Stomach (tissue), 9 donors: Measurements from ENCODE around the gene ACACA. TPM values are rescaled to one million over a fixed set of nuclear protein-coding genes. Genes with fewer than 3 reads are reported as not detected.

ENCODE experiments used
- DNase-seq, 2 donors: peaks; one replicate each; pipeline versions ENCODE4 v3.0.0 to v3.0.0-alpha.2; 2013 to 2019
- H3K27ac ChIP-seq, 5 donors: fragments of 200-600 bp in 4 of 5; sonication (generic) in 4 of 5; one replicate each; pipeline ENCODE4 v1.5.1; 2013 to 2019; ENCODE audit warnings: mild to moderate bottlenecking in 1 of 5, moderate library complexity in 1 of 5
- H3K27me3 ChIP-seq, 3 donors: fragments of 200-600 bp; sonication (generic); one replicate each; pipeline ENCODE4 v1.5.1; 2017 to 2019; ENCODE audit warnings: mixed run types in 1 of 3
- H3K36me3 ChIP-seq, 4 donors: fragments of 200-600 bp; sonication (generic); 1 replicate in 3 of 4; 2 replicates in 1 of 4; pipeline ENCODE4 v1.5.1; 2016 to 2019
- H3K4me1 ChIP-seq, 4 donors: fragments of 200-600 bp; sonication (generic); one replicate each; pipeline ENCODE4 v1.5.1; 2016 to 2019
- H3K4me3 ChIP-seq, 4 donors: fragments of 200-600 bp; sonication (generic) in 3 of 4; one replicate each; pipeline ENCODE4 v1.5.1; 2016 to 2019; ENCODE audit warnings: mild to moderate bottlenecking in 1 of 4
- H3K9me3 ChIP-seq, 4 donors: fragments of 200-600 bp; sonication (generic); one replicate each; pipeline ENCODE4 v1.5.1; 2016 to 2019
- CTCF ChIP-seq, 7 experiments: fragments of 450-650 bp in 4 of 7; fragments of 200-600 bp in 3 of 7; sonication (generic) in 3 of 7; IDR thresholded peaks; one replicate each; pipeline ENCODE4 v1.5.1; 2016 to 2019; ENCODE audit warnings: antibody characterized with exemption in 7 of 7, control low read depth in 2 of 7, mild to moderate bottlenecking in 1 of 7
- EP300 ChIP-seq: sonication (generic); formaldehyde crosslinking; IDR thresholded peaks from one replicate; pipeline ENCODE4 v1.6.1; 2017; ENCODE audit warnings: antibody characterized with exemption
- POLR2A ChIP-seq, 4 donors: fragments of 450-650 bp; IDR thresholded peaks; one replicate each; pipeline ENCODE4 v1.6.1; 2016; ENCODE audit warnings: antibody characterized with exemption in 4 of 4, control low read depth in 2 of 4, mild to moderate bottlenecking in 1 of 4, moderate library complexity in 1 of 4
- POLR2AphosphoS5 ChIP-seq, 3 donors: sonication (generic); formaldehyde crosslinking; IDR thresholded peaks; one replicate each; pipeline ENCODE4 v1.6.1; 2016; ENCODE audit warnings: antibody characterized with exemption in 3 of 3
- WGBS, 5 donors: extraction: QIAGEN DNeasy Blood & Tissue Kit in 3 of 5; methylation state at CpG; one replicate each; pipeline versions ENCODE4 v1.1.5 to v1.1.7; 2013 to 2018; 5-methylcytosine and 5-hydroxymethylcytosine counted together
- intact Hi-C: fragments of 100-400 bp; cut with DNase I; formaldehyde crosslinking; loops from one replicate; pipeline ENCODE4 v1.15.1; 2023; ENCODE audit warnings: low total_unique reads
- polyA plus RNA-seq, 3 donors: library from polyadenylated mRNA; stranded (reverse); fragments of 200-250 nt; gene quantifications; one replicate each; pipeline ENCODE4 v1.2.3, GENCODE V29; 2013
- total RNA-seq, 5 donors: library from RNA; depleted of rRNA; stranded (reverse); fragments of >200 nt; gene quantifications; one replicate each; pipeline versions ENCODE4 v1.1.0 to v1.2.3, GENCODE V29; 2014 to 2016
- donor health status: healthy with polysubstance abuse.
- donor health status: Bipolar disorder and iron deficiency.
- donor health status: healthy.

The ACACA gene
- total and polyA plus RNA-seq, 8 donors, result 9.9 to 59.8 (median 27.7) TPM

- Histone ChIP-seq H3K9me3 (no peaks in the 10 kb centered on the region), H3K27me3 (no peaks in the 10 kb centered on the region), H3K4me3 (no peak overlapping the region), H3K27ac (no peak overlapping the region), H3K4me1 (no peaks in the 10 kb centered on the region), H3K36me3 (peaks cover 0 to 61% (median 42%) of the 10 kb centered on the region in 4 donors)
- intact Hi-C loops, result no loop called here
- TF ChIP-seq POLR2AphosphoS5 (IDR thresholded peaks at IDR 0.05) (no peak), POLR2A (IDR thresholded peaks at IDR 0.05) (no peak), EP300 (no peak), CTCF (IDR thresholded peaks at IDR 0.05) (no peak)
- WGBS, 5 donors, result 70 to 79% (median 75%) methylated on average over 6 of the region's 6 CpGs
- no peak for DNase-seq
These were observed 367.4 kb downstream of the ACACA start for GRCh38 chr17:37039269-37039668.

- intact Hi-C loops, result no loop called here
- Histone ChIP-seq H3K4me3 (no peak overlapping the region), H3K36me3 (peaks cover 0 to 53% (median 30%) of the 10 kb centered on the region in 4 donors), H3K9me3 (no peaks in the 10 kb centered on the region), H3K27me3 (no peaks in the 10 kb centered on the region), H3K27ac (no peak overlapping the region), H3K4me1 (no peaks in the 10 kb centered on the region)
- TF ChIP-seq POLR2A (IDR thresholded peaks at IDR 0.05) (no peak), EP300 (no peak), CTCF (IDR thresholded peaks at IDR 0.05) (no peak), POLR2AphosphoS5 (IDR thresholded peaks at IDR 0.05) (no peak)
- WGBS, 5 donors, result 85 to 91% (median 88%) methylated on average over 5 of the region's 5 CpGs
- no peak for DNase-seq
These were observed 369.0 kb downstream of the ACACA start for GRCh38 chr17:37037590-37038155.

Other genes starting within 250 kb of the ACACA start
- gene C17orf78, start 30.9 kb downstream of the ACACA start, total RNA-seq, result not detected
- not detected for gene C17orf78, start 30.9 kb downstream of the ACACA start, polyA plus RNA-seq
- gene TADA2A, start 50 bp upstream of the ACACA start, total RNA-seq, result 10 to 100 TPM in 4 of 5 donors, 1 to 10 TPM in 1; 8.0 to 54.3 (median 19.0) TPM
- 1 to 10 TPM; 6.5 to 8.2 (median 6.8) TPM for gene TADA2A, start 50 bp upstream of the ACACA start, polyA plus RNA-seq
- 1 to 10 TPM in 3 of 5 donors, not detected in 2; 3.1 to 5.5 (median 4.8) TPM for gene DUSP14, start 83.1 kb upstream of the ACACA start, total RNA-seq
- gene DUSP14, start 83.1 kb upstream of the ACACA start, polyA plus RNA-seq, result 1 to 10 TPM; 6.6 to 7.8 (median 6.9) TPM
- gene SYNRG, start 202.6 kb upstream of the ACACA start, total RNA-seq, result 10 to 100 TPM; 26.3 to 92.4 (median 39.1) TPM
- gene SYNRG, start 202.6 kb upstream of the ACACA start, polyA plus RNA-seq, result 1 to 10 TPM; 3.7 to 6.1 (median 5.0) TPM
- 10 to 100 TPM in 4 of 5 donors, 1 to 10 TPM in 1; 7.1 to 40.0 (median 27.8) TPM for gene DDX52, start 236.6 kb upstream of the ACACA start, total RNA-seq
- gene DDX52, start 236.6 kb upstream of the ACACA start, polyA plus RNA-seq, result 10 to 100 TPM in 1 of 3 donors, 1 to 10 TPM in 2; 8.4 to 10.7 (median 9.6) TPM